ENCODE results near the gene PVR. TPM values are rescaled to one million over a fixed set of nuclear protein-coding genes. Genes with fewer than 3 reads are reported as not detected.

Gene PVR
- total RNA-seq, 1 experiment from 2014 or later: 47.7 TPM

GRCh38 chr19:44663996-44664395, 20.3 kb downstream of the PVR start:
- TF ChIP-seq REST (IDR thresholded peaks at IDR 0.05; ENCODE audit: insufficient read depth in 1 of 2, low read depth in 2 of 2, low read length in 1 of 2): no peak
- no peak for TF ChIP-seq SIN3A (IDR thresholded peaks at IDR 0.05; ENCODE audit: borderline replicate concordance, insufficient read depth, low read depth, low read length)
- no peak for TF ChIP-seq POLR2AphosphoS5 (IDR thresholded peaks at IDR 0.05; ENCODE audit: low read depth, low read length)
- no peak for TF ChIP-seq TCF7L2 (IDR thresholded peaks at IDR 0.05; ENCODE audit: low read depth, low read length)
- TF ChIP-seq CTCF (IDR thresholded peaks at IDR 0.05): no peak
- Histone ChIP-seq H3K4me3 (ENCODE audit: low read depth in 2 of 2, low read length in 2 of 2) (no peak overlapping the region), H3K27me3 (ENCODE audit: control insufficient read depth, insufficient read depth, low read length) (no peaks in the 10 kb centered on the region), H3K27ac (ENCODE audit: low read length) (no peak overlapping the region), H3K36me3 (ENCODE audit: control insufficient read depth, insufficient read depth, low read length) (no peaks in the 10 kb centered on the region), H3K9me3 (ENCODE audit: control insufficient read depth, insufficient read depth, low read depth, low read length) (no peaks in the 10 kb centered on the region), H3K4me1 (ENCODE audit: control insufficient read depth, insufficient read depth, low read length) (no peaks in the 10 kb centered on the region)
- intact Hi-C loops (cut with micrococcal nuclease; ENCODE audit: unreplicated experiment) (no loop called here), in situ Hi-C loops (cut with HindIII; ENCODE audit: low pct_unique_long_range_greater_than_20kb, low sequenced_read_pairs) (no loop called here)
- BruUV-seq (replicated peaks): no TSS peak
- no peak for ATAC-seq
- ChIA-PET CTCF (interaction anchor here (0.6 kb wide), 1 partner anchor 40 kb away, joined by 4 read pairs; no protein-coding TSS in a partner anchor), POLR2A (no interaction called here)
- no peak for DNase-seq (ENCODE audit: low read depth, low spot score)

GRCh38 chr19:44664976-44665375, 21.3 kb downstream of the PVR start:
- DNase-seq (ENCODE audit: low read depth, low spot score): no peak
- Histone ChIP-seq H3K36me3 (ENCODE audit: control insufficient read depth, insufficient read depth, low read length) (no peaks in the 10 kb centered on the region), H3K4me1 (ENCODE audit: control insufficient read depth, insufficient read depth, low read length) (no peaks in the 10 kb centered on the region), H3K27me3 (ENCODE audit: control insufficient read depth, insufficient read depth, low read length) (no peaks in the 10 kb centered on the region), H3K9me3 (ENCODE audit: control insufficient read depth, insufficient read depth, low read depth, low read length) (no peaks in the 10 kb centered on the region), H3K4me3 (ENCODE audit: low read depth in 2 of 2, low read length in 2 of 2) (no peak overlapping the region), H3K27ac (ENCODE audit: low read length) (no peak overlapping the region)
- ChIA-PET CTCF (no interaction called here), POLR2A (no interaction called here)
- TF ChIP-seq REST (IDR thresholded peaks at IDR 0.05; ENCODE audit: insufficient read depth in 1 of 2, low read depth in 2 of 2, low read length in 1 of 2): no peak
- no peak for TF ChIP-seq TCF7L2 (IDR thresholded peaks at IDR 0.05; ENCODE audit: low read depth, low read length)
- TF ChIP-seq POLR2AphosphoS5 (IDR thresholded peaks at IDR 0.05; ENCODE audit: low read depth, low read length): no peak
- no peak for TF ChIP-seq CTCF (IDR thresholded peaks at IDR 0.05)
- in situ Hi-C loops (cut with HindIII; ENCODE audit: low pct_unique_long_range_greater_than_20kb, low sequenced_read_pairs) (no loop called here), intact Hi-C loops (cut with micrococcal nuclease; ENCODE audit: unreplicated experiment) (no loop called here)
- no peak for ATAC-seq
- no TSS peak for BruUV-seq (replicated peaks)

Data from Panc1 (cell line).